ENCODE measurements around the gene ZNF486.
"Not testable (repeated sequence)": the region's sequence is repeated elsewhere in the genome, so short reads cannot be mapped to it uniquely, and the experiment has no call there.

ZNF486 gene

DNA sequence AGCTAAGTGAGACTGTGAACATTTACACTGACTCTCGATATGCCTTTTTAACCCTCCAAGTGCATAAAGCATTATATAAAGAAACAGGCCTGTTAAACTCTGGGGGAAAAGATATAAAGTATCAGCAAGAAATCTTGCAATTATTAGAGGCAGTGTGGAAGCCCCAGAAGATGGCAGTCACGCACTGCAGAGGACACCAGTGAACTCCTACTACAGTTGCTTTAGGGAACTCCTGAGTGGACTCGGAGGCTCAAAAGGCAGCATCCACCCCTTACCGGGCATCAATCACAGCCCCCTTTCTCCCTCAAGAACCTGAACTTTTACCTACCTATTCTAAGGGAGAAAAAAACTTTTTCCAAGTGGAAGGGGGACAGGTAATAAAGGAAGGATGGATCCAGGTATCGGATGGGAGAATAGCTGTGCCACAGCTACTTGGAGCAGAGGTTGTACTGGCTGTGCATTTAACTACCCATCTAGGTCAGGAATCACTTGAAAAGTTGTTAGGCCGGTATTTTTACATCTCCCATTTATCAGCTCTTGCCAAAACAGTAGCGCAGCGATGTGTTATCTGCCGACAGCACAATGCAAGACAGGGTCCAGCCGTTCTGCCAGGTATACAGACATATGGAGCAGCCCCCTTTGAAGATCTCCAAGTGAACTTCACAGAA is 80.1 kb downstream of the ZNF486 start:
- no peaks in the 10 kb centered on the region for H3K27me3 Mint-ChIP-seq (ENCODE audit: low read depth)
- no peak overlapping the region for H3K4me3 Mint-ChIP-seq

DNA sequence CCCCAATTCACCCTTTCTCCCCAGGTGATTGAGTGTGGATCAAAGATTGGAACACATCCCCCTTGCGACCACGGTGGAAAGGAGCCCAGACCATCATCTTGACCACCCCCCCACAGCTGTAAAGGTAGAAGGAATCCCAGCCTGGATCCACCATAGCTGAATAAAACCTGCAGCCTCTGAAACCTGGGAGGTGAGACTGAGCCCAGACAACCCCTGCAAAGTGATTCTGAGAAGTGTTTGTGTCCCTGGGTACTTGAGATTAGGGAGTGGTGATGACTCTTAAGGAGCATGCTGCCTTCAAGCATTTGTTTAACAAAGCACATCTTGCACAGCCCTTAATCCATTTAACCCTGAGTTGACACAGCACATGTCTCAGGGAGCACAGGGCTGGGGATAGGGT is 81.2 kb downstream of the ZNF486 start:
- not testable (repeated sequence) for H3K4me3 Mint-ChIP-seq; H3K4me1 Mint-ChIP-seq; H3K36me3 Mint-ChIP-seq (ENCODE audit: low read depth); H3K9me3 Mint-ChIP-seq; H3K27ac Mint-ChIP-seq; H3K27me3 Mint-ChIP-seq (ENCODE audit: low read depth)

More for the DNA sequence above, 80.1 kb downstream of the ZNF486 start:
- Mint-ChIP-seq H3K36me3 (ENCODE audit: low read depth) (no peaks in the 10 kb centered on the region), H3K4me1 (no peaks in the 10 kb centered on the region), H3K27ac (no peak overlapping the region), H3K9me3 (peaks cover 3% of the 10 kb centered on the region)
- TF ChIP-seq, protein P1, sequence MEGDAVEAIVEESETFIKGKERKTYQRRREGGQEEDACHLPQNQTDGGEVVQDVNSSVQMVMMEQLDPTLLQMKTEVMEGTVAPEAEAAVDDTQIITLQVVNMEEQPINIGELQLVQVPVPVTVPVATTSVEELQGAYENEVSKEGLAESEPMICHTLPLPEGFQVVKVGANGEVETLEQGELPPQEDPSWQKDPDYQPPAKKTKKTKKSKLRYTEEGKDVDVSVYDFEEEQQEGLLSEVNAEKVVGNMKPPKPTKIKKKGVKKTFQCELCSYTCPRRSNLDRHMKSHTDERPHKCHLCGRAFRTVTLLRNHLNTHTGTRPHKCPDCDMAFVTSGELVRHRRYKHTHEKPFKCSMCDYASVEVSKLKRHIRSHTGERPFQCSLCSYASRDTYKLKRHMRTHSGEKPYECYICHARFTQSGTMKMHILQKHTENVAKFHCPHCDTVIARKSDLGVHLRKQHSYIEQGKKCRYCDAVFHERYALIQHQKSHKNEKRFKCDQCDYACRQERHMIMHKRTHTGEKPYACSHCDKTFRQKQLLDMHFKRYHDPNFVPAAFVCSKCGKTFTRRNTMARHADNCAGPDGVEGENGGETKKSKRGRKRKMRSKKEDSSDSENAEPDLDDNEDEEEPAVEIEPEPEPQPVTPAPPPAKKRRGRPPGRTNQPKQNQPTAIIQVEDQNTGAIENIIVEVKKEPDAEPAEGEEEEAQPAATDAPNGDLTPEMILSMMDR (IDR thresholded peaks at IDR 0.05; ENCODE audit: unreplicated experiment in 3 of 3) = peak; percentile 53 to 68 (median 59)
